ENCODE measurements around the gene DEPDC7.

The DEPDC7 gene

DNA sequence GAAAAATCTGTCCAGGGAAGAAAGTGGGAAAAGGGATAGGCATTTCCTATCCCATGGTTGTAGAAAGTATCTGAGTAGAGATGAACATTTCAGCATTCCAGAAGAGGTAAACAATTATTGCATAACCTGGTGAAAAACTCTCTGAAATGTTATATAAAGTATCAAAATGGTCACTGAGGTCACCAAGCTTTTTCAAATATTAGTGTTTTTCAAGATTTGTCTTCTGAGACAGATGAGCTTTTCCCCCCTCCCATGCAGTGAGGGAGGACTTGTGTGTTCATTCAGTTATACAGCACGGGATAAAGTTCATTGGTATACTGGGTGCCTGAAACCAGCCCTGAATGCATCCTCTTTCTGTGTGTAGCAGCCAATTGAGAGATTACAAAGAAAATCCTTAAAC lies 1.9 kb upstream of the DEPDC7 start:
- H3K4ac ChIP-seq (ENCODE audit: low read depth in 1 of 2, low read length in 2 of 2): no peak overlapping the region
- H3K36me3 ChIP-seq (ENCODE audit: control insufficient read depth in 1 of 2, insufficient read depth in 2 of 2, low read depth in 1 of 2, low read length in 2 of 2): no peaks in the 10 kb centered on the region
- H3K4me3 ChIP-seq (ENCODE audit: insufficient read depth in 1 of 2, low read depth in 1 of 2, low read length in 2 of 2): no peak overlapping the region
- H2BK15ac ChIP-seq (ENCODE audit: low read depth, poor library complexity, severe bottlenecking): no peak overlapping the region
- peaks cover 6% of the 10 kb centered on the region for H3K4me1 ChIP-seq (ENCODE audit: control insufficient read depth, insufficient read depth, low read depth, low read length)
- H3K79me1 ChIP-seq (replicated peaks; ENCODE audit: low read length, poor library complexity, severe bottlenecking): peaks cover 7% of the 10 kb centered on the region
- H3K18ac ChIP-seq (ENCODE audit: low read depth in 1 of 2, low read length in 2 of 2): no peak overlapping the region
- DNase-seq: no peak
- no peak overlapping the region for H2BK12ac ChIP-seq (ENCODE audit: low read length in 2 of 2)
- no peak overlapping the region for H3K14ac ChIP-seq (ENCODE audit: low read length in 2 of 2)
- no peak overlapping the region for H2BK120ac ChIP-seq (ENCODE audit: low read depth, low read length)
- H4K8ac ChIP-seq (ENCODE audit: low read length): no peak overlapping the region
- no peak overlapping the region for H2BK5ac ChIP-seq (ENCODE audit: low read depth, low read length, poor library complexity, severe bottlenecking)
- 94% methylated on average over 1 of the region's 1 CpG for WGBS
- H2AFZ ChIP-seq (ENCODE audit: low read depth, low read length): no peak overlapping the region
- no peaks in the 10 kb centered on the region for H3K9me3 ChIP-seq (ENCODE audit: control insufficient read depth, low read length)
- no peaks in the 10 kb centered on the region for H3K27me3 ChIP-seq (ENCODE audit: control insufficient read depth in 1 of 2, insufficient read depth in 1 of 2, low read length in 2 of 2)
- H3K27ac ChIP-seq (ENCODE audit: low read length, poor library complexity, severe bottlenecking): no peak overlapping the region
- no peak overlapping the region for H2AK5ac ChIP-seq (ENCODE audit: low read length, severe bottlenecking)
- no peak overlapping the region for H3K4me2 ChIP-seq (ENCODE audit: low read length, poor library complexity, severe bottlenecking)
- no peak overlapping the region for H3K23ac ChIP-seq (ENCODE audit: low read length in 2 of 2)
- H3K9ac ChIP-seq (ENCODE audit: low read length): no peak overlapping the region
- H4K91ac ChIP-seq (ENCODE audit: low read length): no peak overlapping the region

DNA sequence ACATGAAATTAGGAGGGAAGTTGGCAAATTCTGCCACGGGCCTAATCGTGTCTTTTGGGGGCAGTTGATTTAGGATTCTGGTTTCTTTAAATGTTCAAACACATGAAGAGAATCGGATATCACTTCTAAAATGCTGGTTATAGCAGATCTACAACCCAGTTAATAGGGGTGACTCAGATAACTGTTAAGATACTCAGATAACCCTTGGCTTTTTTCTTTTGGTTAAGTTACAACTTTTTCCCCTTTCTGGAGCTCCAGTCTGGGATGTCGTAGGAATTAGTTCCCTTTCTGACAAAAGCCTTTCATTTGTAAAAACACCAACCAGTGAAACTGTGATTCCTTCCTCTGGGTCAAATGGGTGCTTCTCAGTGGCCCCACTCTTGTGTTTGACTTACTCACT lies 976 bp downstream of the DEPDC7 start:
- H2BK5ac ChIP-seq (ENCODE audit: low read depth, low read length, poor library complexity, severe bottlenecking): no peak overlapping the region
- no peak overlapping the region for H3K18ac ChIP-seq (ENCODE audit: low read depth in 1 of 2, low read length in 2 of 2)
- H2AFZ ChIP-seq (ENCODE audit: low read depth, low read length): no peak overlapping the region
- no peaks in the 10 kb centered on the region for H3K9me3 ChIP-seq (ENCODE audit: control insufficient read depth, low read length)
- no peak for DNase-seq
- peak overlapping the region; percentile 79 for H3K9ac ChIP-seq (ENCODE audit: low read length)
- H4K91ac ChIP-seq (ENCODE audit: low read length): no peak overlapping the region
- no peak overlapping the region for H4K8ac ChIP-seq (ENCODE audit: low read length)
- H3K4me2 ChIP-seq (ENCODE audit: low read length, poor library complexity, severe bottlenecking): peak overlapping the region; percentile 68
- H2BK12ac ChIP-seq (ENCODE audit: low read length in 2 of 2): no peak overlapping the region
- no peak overlapping the region for H3K14ac ChIP-seq (ENCODE audit: low read length in 2 of 2)
- peak overlapping the region in 1 of 2 experiments; percentile 84 for H3K4me3 ChIP-seq (ENCODE audit: insufficient read depth in 1 of 2, low read depth in 1 of 2, low read length in 2 of 2)
- no peak overlapping the region for H2BK15ac ChIP-seq (ENCODE audit: low read depth, poor library complexity, severe bottlenecking)
- H3K4me1 ChIP-seq (ENCODE audit: control insufficient read depth, insufficient read depth, low read depth, low read length): peaks cover 6% of the 10 kb centered on the region
- WGBS: 70% methylated on average over 3 of the region's 4 CpGs
- H2BK120ac ChIP-seq (ENCODE audit: low read depth, low read length): no peak overlapping the region
- peaks cover 12% of the 10 kb centered on the region for H3K79me1 ChIP-seq (replicated peaks; ENCODE audit: low read length, poor library complexity, severe bottlenecking)
- no peak overlapping the region for H2AK5ac ChIP-seq (ENCODE audit: low read length, severe bottlenecking)
- no peaks in the 10 kb centered on the region for H3K36me3 ChIP-seq (ENCODE audit: control insufficient read depth in 1 of 2, insufficient read depth in 2 of 2, low read depth in 1 of 2, low read length in 2 of 2)
- no peak overlapping the region for H3K4ac ChIP-seq (ENCODE audit: low read depth in 1 of 2, low read length in 2 of 2)
- H3K23ac ChIP-seq (ENCODE audit: low read length in 2 of 2): no peak overlapping the region
- no peaks in the 10 kb centered on the region for H3K27me3 ChIP-seq (ENCODE audit: control insufficient read depth in 1 of 2, insufficient read depth in 1 of 2, low read length in 2 of 2)
- H3K27ac ChIP-seq (ENCODE audit: low read length, poor library complexity, severe bottlenecking): peak overlapping the region; percentile 55

DNA sequence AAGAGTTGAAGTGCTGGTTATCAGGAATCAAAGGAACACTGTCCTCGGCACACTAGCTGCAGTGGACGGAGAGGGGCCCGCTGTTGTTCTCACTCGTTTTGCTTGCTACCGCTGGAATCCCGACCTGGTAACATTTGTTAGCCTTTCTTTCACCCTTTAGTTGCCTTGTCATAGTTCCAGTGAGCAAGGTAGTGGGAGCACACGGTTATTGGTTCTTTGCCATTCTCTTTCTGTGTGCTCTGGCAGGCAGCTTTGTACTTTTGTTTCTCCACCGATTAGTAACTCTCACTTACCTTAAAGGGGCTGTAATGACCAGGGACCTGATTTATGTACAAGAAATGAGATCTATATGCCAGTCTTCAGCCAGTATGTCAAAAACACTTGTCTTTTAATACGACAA lies 1.8 kb downstream of the DEPDC7 start:
- Histone ChIP-seq H4K91ac (ENCODE audit: low read length) (no peak overlapping the region), H2BK120ac (ENCODE audit: low read depth, low read length) (no peak overlapping the region), H3K36me3 (ENCODE audit: control insufficient read depth in 1 of 2, insufficient read depth in 2 of 2, low read depth in 1 of 2, low read length in 2 of 2) (no peaks in the 10 kb centered on the region), H3K27me3 (ENCODE audit: control insufficient read depth in 1 of 2, insufficient read depth in 1 of 2, low read length in 2 of 2) (no peaks in the 10 kb centered on the region), H3K4me1 (ENCODE audit: control insufficient read depth, insufficient read depth, low read depth, low read length) (peaks cover 5% of the 10 kb centered on the region), H3K4me2 (ENCODE audit: low read length, poor library complexity, severe bottlenecking) (no peak overlapping the region), H2BK12ac (ENCODE audit: low read length in 2 of 2) (peak overlapping the region in 1 of 2 experiments; percentile 28), H3K9ac (ENCODE audit: low read length) (no peak overlapping the region), H3K4me3 (ENCODE audit: insufficient read depth in 1 of 2, low read depth in 1 of 2, low read length in 2 of 2) (peak overlapping the region in 1 of 2 experiments; percentile 84), H2BK5ac (ENCODE audit: low read depth, low read length, poor library complexity, severe bottlenecking) (no peak overlapping the region), H3K18ac (ENCODE audit: low read depth in 1 of 2, low read length in 2 of 2) (no peak overlapping the region), H2AK5ac (ENCODE audit: low read length, severe bottlenecking) (peak overlapping the region; percentile 35), H3K9me3 (ENCODE audit: control insufficient read depth, low read length) (no peaks in the 10 kb centered on the region), H3K4ac (ENCODE audit: low read depth in 1 of 2, low read length in 2 of 2) (no peak overlapping the region), H3K23ac (ENCODE audit: low read length in 2 of 2) (no peak overlapping the region), H3K27ac (ENCODE audit: low read length, poor library complexity, severe bottlenecking) (no peak overlapping the region), H2AFZ (ENCODE audit: low read depth, low read length) (no peak overlapping the region), H3K14ac (ENCODE audit: low read length in 2 of 2) (no peak overlapping the region), H3K79me1 (replicated peaks; ENCODE audit: low read length, poor library complexity, severe bottlenecking) (peaks cover 12% of the 10 kb centered on the region), H4K8ac (ENCODE audit: low read length) (no peak overlapping the region), H2BK15ac (ENCODE audit: low read depth, poor library complexity, severe bottlenecking) (no peak overlapping the region)
- no peak for DNase-seq
- 85% methylated on average over 8 of the region's 9 CpGs for WGBS

DNA sequence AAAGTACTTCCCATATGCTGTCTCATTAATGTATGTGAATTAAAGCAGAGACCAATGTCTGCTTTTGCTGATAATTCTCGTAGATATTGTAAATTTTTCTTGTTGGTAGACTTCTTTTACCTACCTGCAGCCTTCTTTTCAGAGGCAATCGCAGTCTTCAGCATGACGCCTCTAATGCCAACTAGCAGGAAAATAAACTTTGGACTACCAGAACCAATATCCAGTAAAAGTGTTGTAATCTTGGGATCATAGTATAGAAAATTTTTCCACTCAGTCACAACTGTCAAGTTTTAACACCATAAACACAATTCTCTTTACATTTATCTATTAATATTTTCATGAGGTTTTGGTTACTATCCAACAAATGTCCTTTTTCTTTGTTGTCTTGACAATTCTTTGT lies 2.3 kb downstream of the DEPDC7 start:
- H3K9me3 ChIP-seq (ENCODE audit: control insufficient read depth, low read length): no peaks in the 10 kb centered on the region
- H3K4me3 ChIP-seq (ENCODE audit: insufficient read depth in 1 of 2, low read depth in 1 of 2, low read length in 2 of 2): no peak overlapping the region
- no peak overlapping the region for H3K27ac ChIP-seq (ENCODE audit: low read length, poor library complexity, severe bottlenecking)
- H3K14ac ChIP-seq (ENCODE audit: low read length in 2 of 2): no peak overlapping the region
- H2AK5ac ChIP-seq (ENCODE audit: low read length, severe bottlenecking): no peak overlapping the region
- H3K36me3 ChIP-seq (ENCODE audit: control insufficient read depth in 1 of 2, insufficient read depth in 2 of 2, low read depth in 1 of 2, low read length in 2 of 2): no peaks in the 10 kb centered on the region
- no CpG with 5 or more reads among the region's 3 CpGs for WGBS
- H3K18ac ChIP-seq (ENCODE audit: low read depth in 1 of 2, low read length in 2 of 2): no peak overlapping the region
- no peaks in the 10 kb centered on the region for H3K27me3 ChIP-seq (ENCODE audit: control insufficient read depth in 1 of 2, insufficient read depth in 1 of 2, low read length in 2 of 2)
- no peak overlapping the region for H2BK15ac ChIP-seq (ENCODE audit: low read depth, poor library complexity, severe bottlenecking)
- H3K4me2 ChIP-seq (ENCODE audit: low read length, poor library complexity, severe bottlenecking): no peak overlapping the region
- H3K23ac ChIP-seq (ENCODE audit: low read length in 2 of 2): no peak overlapping the region
- H2AFZ ChIP-seq (ENCODE audit: low read depth, low read length): no peak overlapping the region
- H3K9ac ChIP-seq (ENCODE audit: low read length): no peak overlapping the region
- H4K91ac ChIP-seq (ENCODE audit: low read length): no peak overlapping the region
- no peak overlapping the region for H3K4ac ChIP-seq (ENCODE audit: low read depth in 1 of 2, low read length in 2 of 2)
- H2BK120ac ChIP-seq (ENCODE audit: low read depth, low read length): no peak overlapping the region
- H2BK12ac ChIP-seq (ENCODE audit: low read length in 2 of 2): no peak overlapping the region
- H2BK5ac ChIP-seq (ENCODE audit: low read depth, low read length, poor library complexity, severe bottlenecking): no peak overlapping the region
- H3K79me1 ChIP-seq (replicated peaks; ENCODE audit: low read length, poor library complexity, severe bottlenecking): peaks cover 12% of the 10 kb centered on the region
- H3K4me1 ChIP-seq (ENCODE audit: control insufficient read depth, insufficient read depth, low read depth, low read length): peaks cover 5% of the 10 kb centered on the region
- no peak overlapping the region for H4K8ac ChIP-seq (ENCODE audit: low read length)
- DNase-seq: no peak

All from mesenchymal stem cell (in vitro differentiated cells and primary cell).